ENCODE data around the gene SPOPL.

DNA sequence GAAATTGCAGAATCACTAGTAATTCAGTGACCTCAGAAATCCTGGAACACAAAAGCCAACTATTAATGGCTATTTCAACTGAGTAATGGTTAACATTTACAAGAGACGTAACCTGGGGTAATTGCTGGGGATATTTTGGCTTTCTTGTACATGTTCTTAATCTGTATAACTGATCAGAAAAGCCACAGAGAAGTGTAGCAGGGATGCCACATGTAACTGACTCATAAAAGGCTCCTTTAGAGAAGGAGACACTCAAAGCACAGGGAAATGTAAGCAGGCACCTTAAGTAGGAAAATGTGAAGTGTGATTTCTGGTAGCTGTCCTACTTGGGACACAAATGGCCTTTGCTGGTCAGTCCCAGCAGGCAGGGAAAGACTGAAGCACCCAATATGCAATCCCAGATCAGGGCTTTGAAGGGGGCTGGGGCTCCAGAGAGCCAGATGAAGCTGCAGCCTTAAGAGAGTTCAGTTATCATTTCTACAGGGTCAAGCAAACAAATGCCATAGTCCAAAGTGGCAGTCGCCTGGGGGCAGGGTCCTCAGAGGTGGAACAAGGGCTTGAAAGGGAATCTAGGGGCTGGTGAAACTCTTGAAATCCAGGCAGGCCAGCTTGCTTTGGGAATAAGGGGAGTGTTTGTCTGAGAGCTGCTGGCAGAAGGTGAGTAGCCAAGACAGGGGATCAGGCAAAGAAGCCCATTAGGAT, 7.2 kb upstream of the SPOPL start:
- TF ChIP-seq, protein P1, sequence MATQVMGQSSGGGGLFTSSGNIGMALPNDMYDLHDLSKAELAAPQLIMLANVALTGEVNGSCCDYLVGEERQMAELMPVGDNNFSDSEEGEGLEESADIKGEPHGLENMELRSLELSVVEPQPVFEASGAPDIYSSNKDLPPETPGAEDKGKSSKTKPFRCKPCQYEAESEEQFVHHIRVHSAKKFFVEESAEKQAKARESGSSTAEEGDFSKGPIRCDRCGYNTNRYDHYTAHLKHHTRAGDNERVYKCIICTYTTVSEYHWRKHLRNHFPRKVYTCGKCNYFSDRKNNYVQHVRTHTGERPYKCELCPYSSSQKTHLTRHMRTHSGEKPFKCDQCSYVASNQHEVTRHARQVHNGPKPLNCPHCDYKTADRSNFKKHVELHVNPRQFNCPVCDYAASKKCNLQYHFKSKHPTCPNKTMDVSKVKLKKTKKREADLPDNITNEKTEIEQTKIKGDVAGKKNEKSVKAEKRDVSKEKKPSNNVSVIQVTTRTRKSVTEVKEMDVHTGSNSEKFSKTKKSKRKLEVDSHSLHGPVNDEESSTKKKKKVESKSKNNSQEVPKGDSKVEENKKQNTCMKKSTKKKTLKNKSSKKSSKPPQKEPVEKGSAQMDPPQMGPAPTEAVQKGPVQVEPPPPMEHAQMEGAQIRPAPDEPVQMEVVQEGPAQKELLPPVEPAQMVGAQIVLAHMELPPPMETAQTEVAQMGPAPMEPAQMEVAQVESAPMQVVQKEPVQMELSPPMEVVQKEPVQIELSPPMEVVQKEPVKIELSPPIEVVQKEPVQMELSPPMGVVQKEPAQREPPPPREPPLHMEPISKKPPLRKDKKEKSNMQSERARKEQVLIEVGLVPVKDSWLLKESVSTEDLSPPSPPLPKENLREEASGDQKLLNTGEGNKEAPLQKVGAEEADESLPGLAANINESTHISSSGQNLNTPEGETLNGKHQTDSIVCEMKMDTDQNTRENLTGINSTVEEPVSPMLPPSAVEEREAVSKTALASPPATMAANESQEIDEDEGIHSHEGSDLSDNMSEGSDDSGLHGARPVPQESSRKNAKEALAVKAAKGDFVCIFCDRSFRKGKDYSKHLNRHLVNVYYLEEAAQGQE (IDR thresholded peaks at IDR 0.05; ENCODE audit: insufficient read depth in 1 of 2, low read depth in 2 of 2, low read length in 2 of 2): no peak
- TF ChIP-seq FOXP2 (optimal IDR thresholded peaks at IDR 0.05; ENCODE audit: borderline replicate concordance, extremely low read depth, extremely low read length, insufficient read depth) (no peak), POLR2AphosphoS5 (IDR thresholded peaks at IDR 0.05; ENCODE audit: low read depth, low read length) (no peak), TAF1 (IDR thresholded peaks at IDR 0.05; ENCODE audit: borderline replicate concordance, insufficient read depth, low read length) (no peak)
